Thoracic aorta (tissue), 2 donors: ENCODE results near the gene HP1BP3. TPM values are rescaled to one million over a fixed set of nuclear protein-coding genes. Genes with fewer than 3 reads are reported as not detected.

Experiments
- ATAC-seq: fragments of 150-250 bp; one replicate; pipeline ENCODE4 v1.8.0; 2017; ENCODE audit warnings: low read depth; ENCODE audit not compliant: insufficient number of reproducible peaks, low FRiP score
- DNase-seq: peaks from one replicate; pipeline ENCODE4 v3.0.0-alpha.2; 2020; ENCODE audit warnings: low spot score
- H3K27ac ChIP-seq, 2 donors: fragments of 200-600 bp; sonication (generic); 1 replicate in 1 of 2; 2 replicates in 1 of 2; pipeline ENCODE4 v1.5.1; 2016; ENCODE audit warnings: mild to moderate bottlenecking in 2 of 2, moderate library complexity in 2 of 2
- H3K27me3 ChIP-seq: fragments of 200-600 bp; sonication (generic); replicated peaks from 2 replicates; pipeline ENCODE4 v1.6.0; 2016; ENCODE audit warnings: mild to moderate bottlenecking; ENCODE audit not compliant: insufficient read depth
- H3K36me3 ChIP-seq: fragments of 200-600 bp; sonication (generic); one replicate; pipeline ENCODE4 v1.5.1; 2016
- H3K4me1 ChIP-seq, 2 donors: fragments of 200-600 bp; sonication (generic); 1 replicate in 1 of 2; 2 replicates in 1 of 2; pipeline versions ENCODE4 v1.5.1 to v1.6.0; 2016; ENCODE audit warnings: low read depth in 2 of 2, mild to moderate bottlenecking in 1 of 2; ENCODE audit not compliant: control insufficient read depth in 1 of 2
- H3K4me3 ChIP-seq: fragments of 200-600 bp; sonication (generic); 2 replicates; pipeline ENCODE4 v1.5.1; 2016; ENCODE audit warnings: mild to moderate bottlenecking
- H3K9me3 ChIP-seq: fragments of 200-600 bp; sonication (generic); 2 replicates; pipeline ENCODE4 v1.5.1; 2016
- total RNA-seq, 2 donors: library from RNA; depleted of rRNA; stranded (reverse); fragments of >200 nt; gene quantifications; one replicate each; pipeline versions ENCODE4 v1.1.0 to v1.2.3, GENCODE V29; 2016
- TF ChIP-seq, protein P1 (sequence below): fragments of 200-600 bp; sonication (generic); IDR thresholded peaks from one replicate; pipeline ENCODE4 v1.5.1; 2019; ENCODE audit warnings: antibody characterized with exemption

The HP1BP3 gene
- total RNA-seq, 2 donors from 2014 or later: 186 to 189 TPM

GRCh38 chr1:20723537-20724363 lies 63.4 kb downstream of the HP1BP3 start:
- H3K27me3 ChIP-seq: no peaks in the 10 kb centered on the region
- ATAC-seq (no peak), DNase-seq (no peak)
- H3K4me3 ChIP-seq: no peak overlapping the region
- TF ChIP-seq, protein P1, sequence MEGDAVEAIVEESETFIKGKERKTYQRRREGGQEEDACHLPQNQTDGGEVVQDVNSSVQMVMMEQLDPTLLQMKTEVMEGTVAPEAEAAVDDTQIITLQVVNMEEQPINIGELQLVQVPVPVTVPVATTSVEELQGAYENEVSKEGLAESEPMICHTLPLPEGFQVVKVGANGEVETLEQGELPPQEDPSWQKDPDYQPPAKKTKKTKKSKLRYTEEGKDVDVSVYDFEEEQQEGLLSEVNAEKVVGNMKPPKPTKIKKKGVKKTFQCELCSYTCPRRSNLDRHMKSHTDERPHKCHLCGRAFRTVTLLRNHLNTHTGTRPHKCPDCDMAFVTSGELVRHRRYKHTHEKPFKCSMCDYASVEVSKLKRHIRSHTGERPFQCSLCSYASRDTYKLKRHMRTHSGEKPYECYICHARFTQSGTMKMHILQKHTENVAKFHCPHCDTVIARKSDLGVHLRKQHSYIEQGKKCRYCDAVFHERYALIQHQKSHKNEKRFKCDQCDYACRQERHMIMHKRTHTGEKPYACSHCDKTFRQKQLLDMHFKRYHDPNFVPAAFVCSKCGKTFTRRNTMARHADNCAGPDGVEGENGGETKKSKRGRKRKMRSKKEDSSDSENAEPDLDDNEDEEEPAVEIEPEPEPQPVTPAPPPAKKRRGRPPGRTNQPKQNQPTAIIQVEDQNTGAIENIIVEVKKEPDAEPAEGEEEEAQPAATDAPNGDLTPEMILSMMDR: no peak
- no peaks in the 10 kb centered on the region for H3K36me3 ChIP-seq
- no peaks in the 10 kb centered on the region for H3K9me3 ChIP-seq
- no peaks in the 10 kb centered on the region for H3K4me1 ChIP-seq
- H3K27ac ChIP-seq: no peak overlapping the region

GRCh38 chr1:20723159-20723536 lies 64.0 kb downstream of the HP1BP3 start:
- H3K4me1 ChIP-seq: no peaks in the 10 kb centered on the region
- no peak overlapping the region for H3K27ac ChIP-seq
- DNase-seq (no peak), ATAC-seq (no peak)
- H3K4me3 ChIP-seq: no peak overlapping the region
- H3K9me3 ChIP-seq: no peaks in the 10 kb centered on the region
- H3K36me3 ChIP-seq: no peaks in the 10 kb centered on the region
- no peaks in the 10 kb centered on the region for H3K27me3 ChIP-seq
- TF ChIP-seq, protein P1: no peak

DNA sequence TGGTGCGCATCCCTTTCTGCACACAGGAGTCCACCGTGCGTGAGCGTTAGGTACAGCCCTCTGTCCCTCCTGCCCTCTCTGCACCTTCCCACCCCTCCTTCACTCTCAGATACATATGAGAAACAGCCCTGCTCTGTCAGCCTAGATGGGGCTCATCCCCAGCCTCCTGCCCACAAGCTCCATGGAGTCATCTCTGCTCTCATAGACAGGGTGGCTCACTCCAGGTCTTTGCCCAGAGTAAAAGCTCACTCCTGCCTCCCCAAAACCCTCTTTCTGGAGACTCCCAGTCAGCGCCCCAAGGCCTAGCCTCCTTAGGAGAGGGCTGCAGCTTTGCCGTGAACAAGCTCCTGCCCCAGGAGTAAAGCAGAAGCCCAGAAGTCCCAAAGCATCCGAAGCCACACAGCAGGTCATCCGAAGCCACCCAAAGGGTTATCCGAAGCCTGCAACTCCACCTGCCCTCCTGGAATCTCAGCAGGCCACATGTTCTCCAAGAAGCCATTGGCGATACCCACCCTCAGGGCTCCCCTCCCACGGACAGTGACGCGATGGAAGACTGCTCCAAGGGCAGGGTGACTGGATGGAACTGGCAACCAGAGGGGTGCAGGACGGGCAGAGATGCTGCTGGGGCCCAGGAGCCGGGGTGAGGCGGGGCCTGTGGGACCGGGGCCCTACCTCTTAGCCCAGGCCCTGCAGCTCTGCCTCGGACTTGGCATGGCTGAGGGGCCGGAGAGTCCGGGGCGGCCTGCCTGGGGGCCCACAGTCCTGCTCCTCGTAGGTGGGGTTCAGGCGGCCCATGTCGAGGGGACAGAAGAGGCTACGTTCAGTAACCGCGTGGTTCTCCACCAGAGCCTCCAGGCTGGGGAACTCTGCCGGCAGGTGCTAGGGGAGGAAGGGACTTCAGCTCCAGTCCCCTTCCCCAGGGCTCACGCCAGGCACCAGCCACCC lies 65.7 kb downstream of the HP1BP3 start:
- Histone ChIP-seq H3K4me1 (peaks cover 4% of the 10 kb centered on the region in 2 donors), H3K27me3 (no peaks in the 10 kb centered on the region), H3K36me3 (no peaks in the 10 kb centered on the region), H3K4me3 (no peak overlapping the region), H3K9me3 (no peaks in the 10 kb centered on the region), H3K27ac (no peak overlapping the region)
- DNase-seq: no peak
- no peak for ATAC-seq
- TF ChIP-seq, protein P1: no peak

GRCh38 chr1:20720631-20721091 lies 66.4 kb downstream of the HP1BP3 start:
- Histone ChIP-seq H3K27ac (no peak overlapping the region), H3K27me3 (no peaks in the 10 kb centered on the region), H3K4me3 (no peak overlapping the region), H3K4me1 (peaks cover 4% of the 10 kb centered on the region in 2 donors), H3K36me3 (no peaks in the 10 kb centered on the region), H3K9me3 (no peaks in the 10 kb centered on the region)
- TF ChIP-seq, protein P1: no peak
- ATAC-seq: no peak
- no peak for DNase-seq
